SK-N-SH treated with all-trans-retinoic acid at 6 μM for 48 hours (cell line): Measurements from ENCODE around the gene CTF1.

Source experiments
- ATAC-seq: fragments of 200-7000 bp; cut with Tn5 transposase; 3 replicates; pipeline ENCODE4 v1.9.1; 2020; ENCODE audit warnings: mild to moderate bottlenecking, moderate library complexity
- BACH2 ChIP-seq: fragments of 250-450 bp; sonication (Bioruptor Pico); IDR thresholded peaks from 2 replicates; pipeline ENCODE4 v1.9.0; 2021; ENCODE audit warnings: mild to moderate bottlenecking, borderline replicate concordance
- CREB5 ChIP-seq: fragments of 250-450 bp; sonication (Bioruptor Pico); IDR thresholded peaks from 2 replicates; pipeline ENCODE4 v1.5.1; 2020; ENCODE audit warnings: low read depth, mild to moderate bottlenecking, moderate library complexity
- CSDC2 ChIP-seq: fragments of 250-450 bp; sonication (Bioruptor Pico); IDR thresholded peaks from 2 replicates; pipeline ENCODE4 v1.5.0; 2020; ENCODE audit warnings: mild to moderate bottlenecking, moderate library complexity
- CSRNP3 ChIP-seq: fragments of 250-450 bp; sonication (Bioruptor Pico); IDR thresholded peaks from 2 replicates; pipeline ENCODE4 v1.5.1; 2021; ENCODE audit warnings: mild to moderate bottlenecking, moderate library complexity
- ESRRG ChIP-seq: fragments of 250-450 bp; sonication (Bioruptor Pico); IDR thresholded peaks from 2 replicates; pipeline ENCODE4 v1.6.1; 2021; ENCODE audit warnings: mild to moderate bottlenecking
- GLIS3 ChIP-seq: fragments of 250-450 bp; sonication (Bioruptor Pico); IDR thresholded peaks from 2 replicates; pipeline ENCODE4 v1.5.0; 2020; ENCODE audit warnings: mild to moderate bottlenecking, moderate library complexity
- ISL1 ChIP-seq: fragments of 250-450 bp; sonication (Bioruptor Pico); IDR thresholded peaks from 2 replicates; pipeline ENCODE4 v2.1.2; 2022; ENCODE audit warnings: mild to moderate bottlenecking, moderate library complexity
- OSR1 ChIP-seq: fragments of 250-450 bp; sonication (Bioruptor Pico); IDR thresholded peaks from 2 replicates; pipeline ENCODE4 v1.8.0; 2022; ENCODE audit warnings: moderate library complexity, mild to moderate bottlenecking, inconsistent platforms
- PATZ1 ChIP-seq: fragments of 250-450 bp; sonication (Bioruptor Pico); IDR thresholded peaks from 2 replicates; pipeline ENCODE4 v1.8.0; 2020; ENCODE audit warnings: mild to moderate bottlenecking, moderate library complexity, borderline replicate concordance
- POU6F1 ChIP-seq: fragments of 250-450 bp; sonication (Bioruptor Pico); IDR thresholded peaks from 2 replicates; pipeline ENCODE4 v1.8.0; 2021; ENCODE audit warnings: low read depth, mild to moderate bottlenecking, moderate library complexity, borderline replicate concordance
- PPARA ChIP-seq: fragments of 250-450 bp; sonication (Bioruptor Pico); IDR thresholded peaks from 2 replicates; pipeline ENCODE4 v1.5.0; 2020; ENCODE audit warnings: mild to moderate bottlenecking, borderline replicate concordance
- RARB ChIP-seq: fragments of 250-450 bp; sonication (Bioruptor Pico); IDR thresholded peaks from 2 replicates; pipeline ENCODE4 v1.8.0; 2021; ENCODE audit warnings: mild to moderate bottlenecking, moderate library complexity
- SNAI2 ChIP-seq: fragments of 250-450 bp; sonication (Bioruptor Pico); IDR thresholded peaks from 2 replicates; pipeline ENCODE4 v1.5.0; 2020; ENCODE audit warnings: mild to moderate bottlenecking, moderate library complexity
- TCF4 ChIP-seq: fragments of 250-450 bp; sonication (Bioruptor Pico); IDR thresholded peaks from 2 replicates; pipeline ENCODE4 v1.8.0; 2021; ENCODE audit warnings: mild to moderate bottlenecking, moderate library complexity, borderline replicate concordance
- TOX ChIP-seq: fragments of 250-450 bp; sonication (Bioruptor Pico); IDR thresholded peaks from 2 replicates; pipeline ENCODE4 v1.8.0; 2021; ENCODE audit warnings: mild to moderate bottlenecking, moderate library complexity, borderline replicate concordance
- TSHZ2 ChIP-seq: fragments of 250-450 bp; sonication (Bioruptor Pico); IDR thresholded peaks from 2 replicates; pipeline ENCODE4 v1.5.0; 2020; ENCODE audit warnings: mild to moderate bottlenecking, moderate library complexity
- ZC3H10 ChIP-seq: fragments of 250-450 bp; sonication (Bioruptor Pico); IDR thresholded peaks from 2 replicates; pipeline ENCODE4 v1.5.1; 2021; ENCODE audit warnings: mild to moderate bottlenecking, moderate library complexity
- ZFP3 ChIP-seq: fragments of 250-450 bp; sonication (Bioruptor Pico); IDR thresholded peaks from 2 replicates; pipeline ENCODE4 v1.5.0; 2020; ENCODE audit warnings: mild to moderate bottlenecking, moderate library complexity
- ZFP30 ChIP-seq: fragments of 450-650 bp; formaldehyde crosslinking; IDR thresholded peaks from 2 replicates; pipeline ENCODE4 v1.5.0; 2022; ENCODE audit warnings: mild to moderate bottlenecking, moderate library complexity
- ZNF70 ChIP-seq: fragments of 450-650 bp; formaldehyde crosslinking; IDR thresholded peaks from 2 replicates; pipeline ENCODE4 v1.5.0; 2020; ENCODE audit warnings: mild to moderate bottlenecking, moderate library complexity
- ZNF8 ChIP-seq: fragments of 450-650 bp; formaldehyde crosslinking; IDR thresholded peaks from 2 replicates; pipeline ENCODE4 v1.5.0; 2020; ENCODE audit warnings: mild to moderate bottlenecking, moderate library complexity

CTF1 gene

GRCh38 chr16:30896261-30896888, at the start of gene CTF1:
TSS of gene CTF1 (plus strand) at chr16:30896614. CDS start at chr16:30896644, 30 bp downstream.
- TF ChIP-seq OSR1 (no peak), ZNF8 (CRISPR knock-in tag) (no peak), ZC3H10 (CRISPR knock-in tag) (no peak), ZFP3 (0 out of 2 replicates have a peak, but pooled peaks have one; percentile 23), BACH2 (CRISPR knock-in tag) (no peak), CSRNP3 (CRISPR knock-in tag) (peak; percentile 73; the same call in 1 of the 2 replicates), SNAI2 (CRISPR knock-in tag) (no peak), PATZ1 (CRISPR knock-in tag) (peak; percentile 81; the same call in 1 of the 2 replicates), POU6F1 (no peak)
- ATAC-seq, result peak; percentile 72

GRCh38 chr16:30846649-30847402, 49.6 kb upstream of the CTF1 start:
- TF ChIP-seq ZNF70 (CRISPR knock-in tag) (no peak), SNAI2 (CRISPR knock-in tag) (no peak), ISL1 (CRISPR knock-in tag) (no peak), ZFP3 (no peak), TSHZ2 (CRISPR knock-in tag) (no peak), TCF4 (CRISPR knock-in tag) (no peak), CSDC2 (no peak), CSRNP3 (CRISPR knock-in tag) (no peak), ZC3H10 (CRISPR knock-in tag) (no peak), PPARA (CRISPR knock-in tag) (no peak), GLIS3 (CRISPR knock-in tag) (no peak), ZNF8 (CRISPR knock-in tag) (no peak), OSR1 (no peak), TOX (CRISPR knock-in tag) (no peak), ZFP30 (CRISPR knock-in tag) (no peak), RARB (CRISPR knock-in tag) (no peak), ESRRG (no peak), BACH2 (CRISPR knock-in tag) (no peak), CREB5 (no peak)
- TF ChIP-seq, all 23 proteins: peak for 0
- no peak for ATAC-seq
